ENCODE results near the gene ATP6V1E1.
A peak's percentile ranks its signal among the peaks of the same experiment; 100 is the strongest.

Gene ATP6V1E1

DNA sequence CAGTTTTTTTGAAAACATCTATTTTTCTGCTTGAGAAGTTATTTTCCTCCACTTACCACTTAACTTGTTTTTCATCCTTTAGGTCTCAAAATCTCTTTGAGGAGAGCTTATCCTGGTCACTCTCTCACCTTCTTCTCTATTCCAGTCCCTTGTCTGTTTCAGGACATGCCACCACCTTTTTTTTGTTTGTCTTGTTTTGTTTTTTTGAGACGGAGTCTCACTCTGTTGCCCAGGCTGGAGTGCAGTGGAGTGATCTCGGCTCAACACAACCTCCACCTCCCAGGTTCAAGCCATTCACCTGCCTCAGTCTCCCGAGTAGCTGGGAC lies 5.4 kb upstream of the ATP6V1E1 start:
- no peak for DNase-seq (ENCODE audit: low read depth, low spot score)
- no peak for TF ChIP-seq YY1 (IDR thresholded peaks at IDR 0.05; ENCODE audit: insufficient read depth, insufficient read length)
- no peak for TF ChIP-seq ZNF274 (IDR thresholded peaks at IDR 0.05; ENCODE audit: low read depth, low read length)
- TF ChIP-seq SUZ12 (IDR thresholded peaks at IDR 0.05; ENCODE audit: extremely low read depth, insufficient read depth, insufficient read length) = no peak
- H3K4me1 ChIP-seq (ENCODE audit: insufficient read depth, insufficient read length) = no peaks in the 10 kb centered on the region
- no peak overlapping the region for H3K4me3 ChIP-seq (ENCODE audit: insufficient read length, low read depth)
- no peak overlapping the region for H3K9ac ChIP-seq (ENCODE audit: insufficient read length, low read depth)
- no peaks in the 10 kb centered on the region for H3K9me3 ChIP-seq (ENCODE audit: insufficient read depth, low read length)
- H3K27me3 ChIP-seq (ENCODE audit: insufficient read depth, insufficient read length) = no peaks in the 10 kb centered on the region
- no peaks in the 10 kb centered on the region for H3K36me3 ChIP-seq (ENCODE audit: insufficient read depth, insufficient read length, low read length)

GRCh38 chr22:17633217-17633997 lies 4.9 kb upstream of the ATP6V1E1 start:
- no peak overlapping the region for H3K9ac ChIP-seq (ENCODE audit: insufficient read length, low read depth)
- no peaks in the 10 kb centered on the region for H3K36me3 ChIP-seq (ENCODE audit: insufficient read depth, insufficient read length, low read length)
- no peak for DNase-seq (ENCODE audit: low read depth, low spot score)
- TF ChIP-seq SUZ12 (IDR thresholded peaks at IDR 0.05; ENCODE audit: extremely low read depth, insufficient read depth, insufficient read length) = no peak
- no peak for TF ChIP-seq ZNF274 (IDR thresholded peaks at IDR 0.05; ENCODE audit: low read depth, low read length)
- TF ChIP-seq YY1 (IDR thresholded peaks at IDR 0.05; ENCODE audit: insufficient read depth, insufficient read length) = no peak
- H3K9me3 ChIP-seq (ENCODE audit: insufficient read depth, low read length) = no peaks in the 10 kb centered on the region
- H3K4me3 ChIP-seq (ENCODE audit: insufficient read length, low read depth) = no peak overlapping the region
- no peaks in the 10 kb centered on the region for H3K27me3 ChIP-seq (ENCODE audit: insufficient read depth, insufficient read length)
- H3K4me1 ChIP-seq (ENCODE audit: insufficient read depth, insufficient read length) = no peaks in the 10 kb centered on the region

- Histone ChIP-seq H3K9me3 (ENCODE audit: insufficient read depth, low read length) (no peaks in the 10 kb centered on the region), H3K4me1 (ENCODE audit: insufficient read depth, insufficient read length) (no peaks in the 10 kb centered on the region), H3K27me3 (ENCODE audit: insufficient read depth, insufficient read length) (no peaks in the 10 kb centered on the region), H3K9ac (ENCODE audit: insufficient read length, low read depth) (no peak overlapping the region), H3K36me3 (ENCODE audit: insufficient read depth, insufficient read length, low read length) (no peaks in the 10 kb centered on the region), H3K4me3 (ENCODE audit: insufficient read length, low read depth) (no peak overlapping the region)
- DNase-seq (ENCODE audit: low read depth, low spot score) = no peak
- no peak for TF ChIP-seq SUZ12 (IDR thresholded peaks at IDR 0.05; ENCODE audit: extremely low read depth, insufficient read depth, insufficient read length)
- TF ChIP-seq ZNF274 (IDR thresholded peaks at IDR 0.05; ENCODE audit: low read depth, low read length) = no peak
- no peak for TF ChIP-seq YY1 (IDR thresholded peaks at IDR 0.05; ENCODE audit: insufficient read depth, insufficient read length)
These were observed 2.6 kb upstream of the ATP6V1E1 start for GRCh38 chr22:17631076-17631565.

DNA sequence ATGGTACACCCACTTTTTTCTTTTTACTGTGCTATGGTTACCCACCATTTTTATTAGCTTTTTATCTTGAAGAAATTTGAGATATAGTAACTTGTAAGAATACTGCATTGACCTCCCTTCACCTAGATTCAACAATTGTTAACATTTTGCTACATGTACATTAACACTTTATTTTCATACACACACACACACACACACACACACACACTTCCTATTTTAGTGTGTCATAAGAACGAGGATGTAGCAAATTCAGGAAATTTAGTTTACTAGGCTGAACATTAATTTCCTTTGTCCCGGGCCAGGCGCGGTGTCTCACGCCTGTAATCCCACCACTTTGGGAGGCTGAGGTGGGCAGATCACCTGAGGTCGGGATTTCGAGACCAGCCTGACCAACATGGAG lies 1.1 kb upstream of the ATP6V1E1 start:
- H3K9me3 ChIP-seq (ENCODE audit: insufficient read depth, low read length) = no peaks in the 10 kb centered on the region
- H3K9ac ChIP-seq (ENCODE audit: insufficient read length, low read depth) = peak overlapping the region; percentile 99
- H3K36me3 ChIP-seq (ENCODE audit: insufficient read depth, insufficient read length, low read length) = no peaks in the 10 kb centered on the region
- H3K27me3 ChIP-seq (ENCODE audit: insufficient read depth, insufficient read length) = no peaks in the 10 kb centered on the region
- DNase-seq (ENCODE audit: low read depth, low spot score) = no peak
- H3K4me1 ChIP-seq (ENCODE audit: insufficient read depth, insufficient read length) = no peaks in the 10 kb centered on the region
- H3K4me3 ChIP-seq (ENCODE audit: insufficient read length, low read depth) = no peak overlapping the region
- no peak for TF ChIP-seq ZNF274 (IDR thresholded peaks at IDR 0.05; ENCODE audit: low read depth, low read length)
- TF ChIP-seq YY1 (IDR thresholded peaks at IDR 0.05; ENCODE audit: insufficient read depth, insufficient read length) = no peak
- TF ChIP-seq SUZ12 (IDR thresholded peaks at IDR 0.05; ENCODE audit: extremely low read depth, insufficient read depth, insufficient read length) = no peak

DNA sequence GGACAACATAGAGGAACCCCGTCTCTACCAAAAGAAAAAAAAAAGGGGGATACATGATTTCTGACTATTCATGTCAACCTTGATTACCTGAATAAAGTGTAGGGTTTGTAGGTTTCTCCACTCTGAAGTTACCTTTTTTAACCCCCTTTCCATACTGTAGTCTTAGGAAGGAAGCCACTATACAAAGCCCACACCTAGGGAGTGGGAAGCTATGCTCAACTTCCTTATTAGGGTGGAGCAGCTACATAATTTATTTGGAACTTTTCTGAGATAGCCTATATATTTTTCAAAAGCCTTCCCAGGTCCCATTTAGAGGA lies 582 bp upstream of the ATP6V1E1 start:
- Histone ChIP-seq H3K9me3 (ENCODE audit: insufficient read depth, low read length) (no peaks in the 10 kb centered on the region), H3K4me1 (ENCODE audit: insufficient read depth, insufficient read length) (no peaks in the 10 kb centered on the region), H3K9ac (ENCODE audit: insufficient read length, low read depth) (peak overlapping the region; percentile 99), H3K4me3 (ENCODE audit: insufficient read length, low read depth) (peak overlapping the region; percentile 99), H3K36me3 (ENCODE audit: insufficient read depth, insufficient read length, low read length) (peaks cover 3% of the 10 kb centered on the region), H3K27me3 (ENCODE audit: insufficient read depth, insufficient read length) (no peaks in the 10 kb centered on the region)
- no peak for DNase-seq (ENCODE audit: low read depth, low spot score)
- no peak for TF ChIP-seq YY1 (IDR thresholded peaks at IDR 0.05; ENCODE audit: insufficient read depth, insufficient read length)
- TF ChIP-seq SUZ12 (IDR thresholded peaks at IDR 0.05; ENCODE audit: extremely low read depth, insufficient read depth, insufficient read length) = no peak
- no peak for TF ChIP-seq ZNF274 (IDR thresholded peaks at IDR 0.05; ENCODE audit: low read depth, low read length)

- no peaks in the 10 kb centered on the region for H3K27me3 ChIP-seq (ENCODE audit: insufficient read depth, insufficient read length)
- H3K9me3 ChIP-seq (ENCODE audit: insufficient read depth, low read length) = no peaks in the 10 kb centered on the region
- TF ChIP-seq YY1 (IDR thresholded peaks at IDR 0.05; ENCODE audit: insufficient read depth, insufficient read length) = no peak
- TF ChIP-seq SUZ12 (IDR thresholded peaks at IDR 0.05; ENCODE audit: extremely low read depth, insufficient read depth, insufficient read length) = no peak
- no peak for TF ChIP-seq ZNF274 (IDR thresholded peaks at IDR 0.05; ENCODE audit: low read depth, low read length)
- H3K4me1 ChIP-seq (ENCODE audit: insufficient read depth, insufficient read length) = no peaks in the 10 kb centered on the region
- H3K9ac ChIP-seq (ENCODE audit: insufficient read length, low read depth) = peak overlapping the region; percentile 99
- peak overlapping the region; percentile 99 for H3K4me3 ChIP-seq (ENCODE audit: insufficient read length, low read depth)
- DNase-seq (ENCODE audit: low read depth, low spot score) = no peak
- H3K36me3 ChIP-seq (ENCODE audit: insufficient read depth, insufficient read length, low read length) = peaks cover 7% of the 10 kb centered on the region
These were observed 566 bp downstream of the ATP6V1E1 start for GRCh38 chr22:17627961-17628405.

- TF ChIP-seq YY1 (IDR thresholded peaks at IDR 0.05; ENCODE audit: insufficient read depth, insufficient read length) (no peak), ZNF274 (IDR thresholded peaks at IDR 0.05; ENCODE audit: low read depth, low read length) (no peak), SUZ12 (IDR thresholded peaks at IDR 0.05; ENCODE audit: extremely low read depth, insufficient read depth, insufficient read length) (no peak)
- no peak overlapping the region for H3K9ac ChIP-seq (ENCODE audit: insufficient read length, low read depth)
- H3K27me3 ChIP-seq (ENCODE audit: insufficient read depth, insufficient read length) = no peaks in the 10 kb centered on the region
- no peaks in the 10 kb centered on the region for H3K9me3 ChIP-seq (ENCODE audit: insufficient read depth, low read length)
- no peak for DNase-seq (ENCODE audit: low read depth, low spot score)
- peaks cover 54% of the 10 kb centered on the region for H3K36me3 ChIP-seq (ENCODE audit: insufficient read depth, insufficient read length, low read length)
- no peaks in the 10 kb centered on the region for H3K4me1 ChIP-seq (ENCODE audit: insufficient read depth, insufficient read length)
- H3K4me3 ChIP-seq (ENCODE audit: insufficient read length, low read depth) = no peak overlapping the region
These were observed 15.3 kb downstream of the ATP6V1E1 start for GRCh38 chr22:17613280-17613679.
